Ovary (tissue), 9 donors: ENCODE data around the gene SLC35D3. TPM values are rescaled to one million over a fixed set of nuclear protein-coding genes. Genes with fewer than 3 reads are reported as not detected.
"Not testable (repeated sequence)": the region's sequence is repeated elsewhere in the genome, so short reads cannot be mapped to it uniquely, and the experiment has no call there.

Experiments used
- DNase-seq, 5 donors: peaks; one replicate each; pipeline ENCODE4 v3.0.0-alpha.2; 2019 to 2020
- H3K27ac ChIP-seq, 2 donors: fragments of 200-600 bp; one replicate each; pipeline versions ENCODE4 v1.5.1 to v1.8.0; 2019 to 2022
- H3K27me3 ChIP-seq: fragments of 200-600 bp; one replicate; pipeline ENCODE4 v1.8.0; 2022
- H3K36me3 ChIP-seq: fragments of 200-600 bp; sonication (generic); one replicate; pipeline ENCODE4 v1.5.1; 2019
- H3K4me1 ChIP-seq: one replicate; pipeline ENCODE4 v1.8.1; 2013; ENCODE audit warnings: mild to moderate bottlenecking, moderate library complexity; ENCODE audit not compliant: insufficient read depth
- H3K4me3 ChIP-seq: fragments of 200-600 bp; sonication (generic); one replicate; pipeline ENCODE4 v1.5.1; 2017
- H3K9me3 ChIP-seq, 2 donors: fragments of 200-600 bp in 1 of 2; sonication (generic) in 1 of 2; one replicate each; pipeline versions ENCODE4 v1.5.1 to v1.8.1; 2013 to 2019; ENCODE audit warnings: mild to moderate bottlenecking in 1 of 2, moderate library complexity in 1 of 2
- EP300 ChIP-seq: sonication (generic); formaldehyde crosslinking; IDR thresholded peaks from one replicate; pipeline ENCODE4 v1.6.1; 2017; ENCODE audit warnings: antibody characterized with exemption
- POLR2A ChIP-seq: fragments of 450-650 bp; IDR thresholded peaks from one replicate; pipeline ENCODE4 v1.6.1; 2017; ENCODE audit warnings: antibody characterized with exemption, mild to moderate bottlenecking, moderate library complexity
- WGBS, 3 donors: extraction: QIAGEN DNeasy Blood & Tissue Kit in 1 of 3; methylation state at CpG; one replicate each; pipeline versions ENCODE4 v1.1.5 to v1.1.7; 2013 to 2017; 5-methylcytosine and 5-hydroxymethylcytosine counted together
- intact Hi-C, 4 donors: fragments of 100-400 bp; cut with DNase I; formaldehyde crosslinking; loops; one replicate each; pipeline versions ENCODE4 v1.11.0 to v1.15.1; 2022 to 2023
- polyA plus RNA-seq, 2 donors: library from polyadenylated mRNA; stranded (reverse); fragments of 200-250 nt in 1 of 2; fragments of 350-450 nt in 1 of 2; fragmentation: Illumina TruSeq in 1 of 2; extraction: RNeasy Lipid Tissue Mini Kit (QIAGEN cat#74804) in 1 of 2; gene quantifications; one replicate each; pipeline ENCODE4 v1.2.3, GENCODE V29; 2013 to 2014
- total RNA-seq, 7 donors: library from RNA; depleted of rRNA in 2 of 7; stranded (reverse); fragments of >200 nt in 2 of 7; fragmentation: NEBNext Ultra II Directional in 3 of 7; extraction: Animal tissue kit (Norgen Biotek cat#: 25700) in 3 of 7; gene quantifications; one replicate each; pipeline versions ENCODE4 v1.1.0 to v1.2.4, GENCODE V29; 2016 to 2023
- TF ChIP-seq, protein P1 (sequence below), 3 donors: fragments of 450-650 bp in 2 of 3; fragments of 200-600 bp in 1 of 3; IDR thresholded peaks; one replicate each; pipeline versions ENCODE4 v1.5.1 to v1.8.0; 2016 to 2022; ENCODE audit warnings: antibody characterized with exemption in 3 of 3, mild to moderate bottlenecking in 1 of 3
- donor health status: DM: no; HTN: no; CAD: no; lungs with moderate emphysema.
- donor health status: DM: no; HTN: no; CAD: no.
- donor health status: Bipolar disorder and iron deficiency.
- donor health status: DM: yes; HTN: yes; CAD: no.
- donor health status: DM: no; HTN: no; CAD: no.
- donor health status: DM: yes; HTN: yes; CAD: no.

Gene SLC35D3
- total and polyA plus RNA-seq, 9 donors = 0.02 TPM; not detected in 8

DNA sequence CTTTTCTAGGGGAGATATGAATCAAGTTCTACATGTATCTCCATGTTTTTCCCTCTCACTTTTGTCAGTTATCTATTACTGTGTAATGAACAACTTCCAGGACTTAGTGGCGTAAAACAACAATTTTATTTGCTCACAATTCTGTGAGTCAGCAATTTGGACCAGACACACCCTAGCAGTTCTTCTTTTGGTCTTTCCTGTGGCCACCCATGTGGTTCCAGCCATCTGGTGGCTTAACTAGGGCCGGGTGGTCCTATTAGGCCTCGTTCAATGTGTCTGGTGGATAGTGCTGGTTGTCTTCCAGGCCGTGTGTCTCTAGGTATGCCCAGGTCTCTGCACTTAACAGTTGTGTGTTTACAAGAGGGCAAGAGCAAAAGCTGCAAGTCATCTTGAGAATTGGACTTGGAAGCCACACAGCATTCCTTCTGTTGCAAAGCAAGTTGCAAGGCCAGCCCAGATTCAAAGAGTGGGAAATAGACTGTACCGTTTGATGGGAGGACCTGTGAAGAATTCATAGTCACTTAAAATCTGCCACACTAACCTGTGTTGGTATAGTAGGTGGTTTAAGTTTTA lies 20.8 kb upstream of the SLC35D3 start:
- intact Hi-C loops = no loop called here
- Histone ChIP-seq H3K9me3 (no peaks in the 10 kb centered on the region), H3K36me3 (no peaks in the 10 kb centered on the region), H3K4me1 (no peaks in the 10 kb centered on the region), H3K27ac (no peak overlapping the region), H3K4me3 (no peak overlapping the region), H3K27me3 (no peaks in the 10 kb centered on the region)
- TF ChIP-seq POLR2A (no peak), EP300 (no peak)
- TF ChIP-seq, protein P1, sequence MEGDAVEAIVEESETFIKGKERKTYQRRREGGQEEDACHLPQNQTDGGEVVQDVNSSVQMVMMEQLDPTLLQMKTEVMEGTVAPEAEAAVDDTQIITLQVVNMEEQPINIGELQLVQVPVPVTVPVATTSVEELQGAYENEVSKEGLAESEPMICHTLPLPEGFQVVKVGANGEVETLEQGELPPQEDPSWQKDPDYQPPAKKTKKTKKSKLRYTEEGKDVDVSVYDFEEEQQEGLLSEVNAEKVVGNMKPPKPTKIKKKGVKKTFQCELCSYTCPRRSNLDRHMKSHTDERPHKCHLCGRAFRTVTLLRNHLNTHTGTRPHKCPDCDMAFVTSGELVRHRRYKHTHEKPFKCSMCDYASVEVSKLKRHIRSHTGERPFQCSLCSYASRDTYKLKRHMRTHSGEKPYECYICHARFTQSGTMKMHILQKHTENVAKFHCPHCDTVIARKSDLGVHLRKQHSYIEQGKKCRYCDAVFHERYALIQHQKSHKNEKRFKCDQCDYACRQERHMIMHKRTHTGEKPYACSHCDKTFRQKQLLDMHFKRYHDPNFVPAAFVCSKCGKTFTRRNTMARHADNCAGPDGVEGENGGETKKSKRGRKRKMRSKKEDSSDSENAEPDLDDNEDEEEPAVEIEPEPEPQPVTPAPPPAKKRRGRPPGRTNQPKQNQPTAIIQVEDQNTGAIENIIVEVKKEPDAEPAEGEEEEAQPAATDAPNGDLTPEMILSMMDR (IDR thresholded peaks at IDR 0.05) = no peak
- WGBS, 3 donors = 29 to 69% (median 49%) methylated on average over 5 of the region's 5 CpGs
- DNase-seq = no peak

DNA sequence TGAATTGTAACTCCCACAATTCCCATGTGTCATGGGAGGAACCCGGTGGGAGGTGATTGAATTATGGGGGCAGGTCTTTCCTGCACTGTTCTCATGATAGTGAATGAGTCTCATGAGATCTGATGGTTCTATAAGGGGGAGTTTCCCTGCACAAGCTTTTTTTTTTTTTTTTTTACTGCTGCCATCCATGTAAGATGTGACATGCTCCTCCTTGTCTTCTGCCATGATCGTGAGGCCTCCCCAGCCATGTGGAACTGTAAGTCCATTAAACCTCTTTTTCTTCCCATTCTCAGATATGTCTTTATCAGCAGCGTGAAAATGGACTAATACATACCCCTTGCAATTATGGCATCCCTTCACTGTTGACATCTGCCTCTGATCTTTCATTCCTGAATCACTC lies 17.6 kb upstream of the SLC35D3 start:
- H3K4me1 ChIP-seq, H3K27me3 ChIP-seq, H3K36me3 ChIP-seq, H3K4me3 ChIP-seq, DNase-seq, H3K27ac ChIP-seq, H3K9me3 ChIP-seq, intact Hi-C loops: not testable (repeated sequence)
- WGBS, 3 donors = 89 to 95% (median 90%) methylated on average over 3 of the region's 3 CpGs

DNA sequence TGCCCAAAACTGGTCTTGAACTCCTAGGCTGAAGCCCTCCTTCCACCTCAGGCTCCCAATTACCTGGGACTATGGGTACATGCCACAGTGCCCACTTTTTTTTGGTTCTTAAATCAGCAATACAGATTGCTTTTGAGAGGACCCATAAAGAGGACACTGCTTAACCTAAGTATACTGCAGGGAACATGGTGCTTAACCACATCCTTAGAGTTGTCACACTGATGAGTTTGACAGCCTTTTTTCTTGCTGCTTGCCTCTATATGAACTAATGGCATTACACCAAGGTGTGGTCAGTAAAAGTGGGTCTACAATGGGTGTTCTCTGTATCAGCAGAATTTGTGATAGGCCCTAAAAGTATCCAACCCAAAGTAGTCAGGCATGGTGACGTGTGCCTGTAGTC lies 7.2 kb upstream of the SLC35D3 start:
- H3K36me3 ChIP-seq = no peaks in the 10 kb centered on the region
- no peak overlapping the region for H3K4me3 ChIP-seq
- intact Hi-C loops = no loop called here
- DNase-seq = no peak
- H3K4me1 ChIP-seq = no peaks in the 10 kb centered on the region
- 97 to 100% (median 97%) methylated on average over 1 of the region's 1 CpG for WGBS, 3 donors
- no peak overlapping the region for H3K27ac ChIP-seq
- no peak for TF ChIP-seq EP300
- TF ChIP-seq POLR2A = no peak
- TF ChIP-seq, protein P1 (IDR thresholded peaks at IDR 0.05) = no peak
- no peaks in the 10 kb centered on the region for H3K9me3 ChIP-seq
- H3K27me3 ChIP-seq = no peaks in the 10 kb centered on the region

DNA sequence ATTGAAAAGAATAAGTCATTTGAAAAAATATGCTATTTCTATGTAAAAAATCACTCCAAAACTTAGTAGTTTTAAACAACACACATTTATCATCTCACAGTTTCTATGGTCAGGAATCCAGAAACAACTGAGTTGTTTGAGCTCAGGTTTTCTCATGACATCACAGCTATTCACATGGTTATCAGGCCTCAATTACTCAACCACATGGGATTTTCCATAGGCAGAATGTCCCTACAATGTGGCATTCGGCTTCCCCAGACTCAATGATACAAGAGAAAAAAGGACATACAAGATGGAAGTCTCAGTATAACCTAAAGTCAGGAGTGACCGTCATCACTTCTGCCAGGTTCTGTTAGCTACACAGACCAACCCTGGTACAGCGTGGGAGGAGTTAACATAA lies 3.4 kb upstream of the SLC35D3 start:
- Histone ChIP-seq H3K27me3 (no peaks in the 10 kb centered on the region), H3K4me3 (no peak overlapping the region), H3K4me1 (peaks cover 5% of the 10 kb centered on the region), H3K27ac (no peak overlapping the region), H3K36me3 (no peaks in the 10 kb centered on the region), H3K9me3 (peaks cover 0 to under 1% of the 10 kb centered on the region in 2 donors)
- no peak for DNase-seq
- intact Hi-C loops = no loop called here
- TF ChIP-seq POLR2A (no peak), EP300 (no peak)
- TF ChIP-seq, protein P1 (IDR thresholded peaks at IDR 0.05) = no peak
- WGBS, 3 donors = 91 to 97% (median 91%) methylated on average over 3 of the region's 3 CpGs

DNA sequence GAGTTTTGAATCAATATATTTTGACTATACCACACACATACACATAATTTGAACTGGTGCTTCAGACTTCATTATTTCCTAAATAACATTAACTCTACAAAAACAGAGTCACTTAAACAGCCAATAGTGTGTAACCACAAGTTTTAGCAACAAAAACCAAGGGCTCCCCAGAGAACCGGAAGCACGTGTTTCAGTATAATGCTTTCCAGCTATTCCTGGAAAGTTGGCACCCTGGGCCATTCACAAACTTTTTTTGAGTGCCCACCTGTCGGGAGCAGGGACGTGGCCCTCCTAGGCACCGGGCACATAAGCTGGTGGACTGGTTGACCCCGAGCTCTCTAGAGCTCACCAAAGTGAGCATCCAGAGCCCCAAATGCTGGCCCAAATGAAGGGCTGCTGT lies 1.9 kb upstream of the SLC35D3 start:
- WGBS, 3 donors = 23 to 31% (median 24%) methylated on average over 6 of the region's 6 CpGs

More for the DNA sequence above, 1.9 kb upstream of the SLC35D3 start:
- DNase-seq = no peak
- Histone ChIP-seq H3K36me3 (no peaks in the 10 kb centered on the region), H3K4me3 (no peak overlapping the region), H3K27me3 (no peaks in the 10 kb centered on the region), H3K4me1 (peaks cover 5% of the 10 kb centered on the region), H3K27ac (no peak overlapping the region), H3K9me3 (peaks cover 0 to 4% of the 10 kb centered on the region in 2 donors)
- no peak for TF ChIP-seq POLR2A
- intact Hi-C loops = no loop called here
